Testis (tissue), 2 donors: ENCODE data around the gene RNF141.

Experiments used
- POLR2A ChIP-seq: fragments of 450-650 bp; IDR thresholded peaks from one replicate; pipeline ENCODE4 v1.6.1; 2017; ENCODE audit warnings: antibody characterized with exemption, mild to moderate bottlenecking, moderate library complexity
- TF ChIP-seq, protein P1 (sequence below), 3 experiments: fragments of 450-650 bp in 2 of 3; fragments of 200-600 bp in 1 of 3; sonication (generic) in 1 of 3; IDR thresholded peaks; one replicate each; pipeline ENCODE4 v1.5.1; 2016 to 2019; ENCODE audit warnings: antibody characterized with exemption in 3 of 3, mild to moderate bottlenecking in 2 of 3, moderate library complexity in 1 of 3

DNA sequence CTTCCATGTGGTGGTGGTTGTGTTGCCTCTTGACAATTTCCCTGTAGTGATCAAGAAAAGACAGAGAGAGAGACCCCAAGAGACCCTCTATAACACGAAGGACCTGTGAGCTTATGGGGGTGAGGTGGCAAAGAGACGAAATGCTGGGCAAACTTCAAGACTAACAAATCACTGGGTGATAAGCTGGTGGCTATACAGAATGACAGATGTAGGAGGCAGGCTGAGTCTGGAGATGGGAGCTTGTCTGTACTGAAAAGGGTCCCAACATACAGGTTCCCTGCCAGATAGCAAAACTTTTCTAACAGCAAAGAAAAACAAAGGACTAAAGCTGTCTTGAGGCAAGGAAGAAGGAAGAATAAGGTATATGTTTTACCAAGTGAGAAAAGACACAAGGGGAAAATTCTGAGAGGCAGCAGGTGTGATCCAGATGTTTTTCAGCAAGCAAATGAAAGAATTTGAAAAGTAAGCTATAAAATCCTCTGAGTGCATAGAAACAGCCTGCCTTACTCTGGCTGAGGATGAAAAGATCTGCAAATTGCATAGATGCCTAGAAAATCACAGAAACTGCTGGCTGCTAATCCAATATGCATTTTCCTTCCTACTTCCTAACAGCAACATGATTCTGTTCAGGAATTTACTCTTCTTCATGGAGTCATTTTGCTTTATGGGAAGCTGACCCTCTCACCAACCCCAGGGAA lies 49.4 kb upstream of the RNF141 start:
- TF ChIP-seq, protein P1, sequence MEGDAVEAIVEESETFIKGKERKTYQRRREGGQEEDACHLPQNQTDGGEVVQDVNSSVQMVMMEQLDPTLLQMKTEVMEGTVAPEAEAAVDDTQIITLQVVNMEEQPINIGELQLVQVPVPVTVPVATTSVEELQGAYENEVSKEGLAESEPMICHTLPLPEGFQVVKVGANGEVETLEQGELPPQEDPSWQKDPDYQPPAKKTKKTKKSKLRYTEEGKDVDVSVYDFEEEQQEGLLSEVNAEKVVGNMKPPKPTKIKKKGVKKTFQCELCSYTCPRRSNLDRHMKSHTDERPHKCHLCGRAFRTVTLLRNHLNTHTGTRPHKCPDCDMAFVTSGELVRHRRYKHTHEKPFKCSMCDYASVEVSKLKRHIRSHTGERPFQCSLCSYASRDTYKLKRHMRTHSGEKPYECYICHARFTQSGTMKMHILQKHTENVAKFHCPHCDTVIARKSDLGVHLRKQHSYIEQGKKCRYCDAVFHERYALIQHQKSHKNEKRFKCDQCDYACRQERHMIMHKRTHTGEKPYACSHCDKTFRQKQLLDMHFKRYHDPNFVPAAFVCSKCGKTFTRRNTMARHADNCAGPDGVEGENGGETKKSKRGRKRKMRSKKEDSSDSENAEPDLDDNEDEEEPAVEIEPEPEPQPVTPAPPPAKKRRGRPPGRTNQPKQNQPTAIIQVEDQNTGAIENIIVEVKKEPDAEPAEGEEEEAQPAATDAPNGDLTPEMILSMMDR (IDR thresholded peaks at IDR 0.05), result no peak
- TF ChIP-seq POLR2A, result no peak
